DMS 273 (cell line): ENCODE measurements around the gene DCUN1D3.

Experiments
- DNase-seq: peaks from one replicate; lab custom pipeline; 2025; ENCODE audit not compliant: unreplicated experiment; lab: John Stamatoyannopoulos, UW

The DCUN1D3 gene

GRCh38 chr16:20920091-20920490, 19.9 kb upstream of the DCUN1D3 start:
- no peak for DNase-seq

DNA sequence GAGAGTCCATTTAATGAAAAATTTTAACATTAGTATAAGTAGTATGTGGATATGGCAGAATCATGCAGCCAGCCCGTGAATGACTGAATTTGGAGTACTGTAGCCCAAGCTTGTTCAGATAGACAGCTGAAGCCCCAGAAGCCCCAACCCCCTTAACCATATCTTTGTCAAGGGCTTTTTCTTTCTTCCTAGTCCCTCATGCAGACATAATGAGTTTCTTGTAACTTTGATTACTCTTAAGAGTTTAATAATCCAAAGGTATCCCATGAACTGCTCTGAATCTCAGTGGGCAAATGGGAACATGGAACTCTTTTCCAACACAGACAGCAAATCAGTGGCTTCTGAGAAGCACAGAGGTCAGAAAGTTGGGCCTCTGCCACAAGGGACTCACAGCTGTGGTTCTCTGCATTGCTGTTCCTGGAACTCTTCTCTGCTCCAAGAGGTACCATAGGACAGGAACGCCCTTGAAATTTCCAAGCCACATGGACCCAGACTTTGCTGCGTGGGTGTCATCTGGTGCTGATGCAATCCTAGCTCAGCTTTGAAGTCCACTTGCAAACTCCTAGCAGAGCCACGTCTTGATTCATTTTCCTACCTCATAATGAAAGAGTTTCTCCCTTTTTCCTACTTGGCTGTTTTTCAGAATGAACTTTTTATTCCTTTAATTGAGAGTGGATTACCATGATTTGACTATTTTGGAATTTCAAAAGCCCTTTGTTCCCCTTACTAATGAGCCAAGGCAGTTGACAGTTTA, 18.5 kb upstream of the DCUN1D3 start:
- peak; percentile 28 for DNase-seq

GRCh38 chr16:20916942-20917341, 16.8 kb upstream of the DCUN1D3 start:
- no peak for DNase-seq

- no peak for DNase-seq
These were observed 16.1 kb upstream of the DCUN1D3 start for GRCh38 chr16:20916289-20916688.

DNA sequence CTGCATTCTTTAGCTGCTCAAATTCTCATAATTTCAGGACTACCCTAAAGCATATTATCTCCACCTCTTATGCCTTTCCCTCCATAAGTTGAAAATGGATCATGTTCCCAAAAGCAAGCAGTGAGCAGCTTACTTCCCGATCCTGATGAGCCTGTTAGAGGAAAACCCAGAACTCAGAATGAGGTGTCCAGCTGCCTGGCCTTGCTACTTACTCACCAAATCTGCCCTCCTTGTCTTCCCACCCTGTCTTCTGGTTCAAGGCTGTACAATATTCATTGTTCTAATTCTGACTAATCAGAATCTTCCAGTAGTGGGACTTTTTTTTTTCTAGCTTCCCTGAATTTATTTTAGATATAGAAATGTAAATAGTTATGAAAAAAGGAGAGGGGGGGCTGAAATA, 11.2 kb upstream of the DCUN1D3 start:
- DNase-seq, result no peak

GRCh38 chr16:20910781-20911321, 10.7 kb upstream of the DCUN1D3 start:
- DNase-seq, result no peak

DNA sequence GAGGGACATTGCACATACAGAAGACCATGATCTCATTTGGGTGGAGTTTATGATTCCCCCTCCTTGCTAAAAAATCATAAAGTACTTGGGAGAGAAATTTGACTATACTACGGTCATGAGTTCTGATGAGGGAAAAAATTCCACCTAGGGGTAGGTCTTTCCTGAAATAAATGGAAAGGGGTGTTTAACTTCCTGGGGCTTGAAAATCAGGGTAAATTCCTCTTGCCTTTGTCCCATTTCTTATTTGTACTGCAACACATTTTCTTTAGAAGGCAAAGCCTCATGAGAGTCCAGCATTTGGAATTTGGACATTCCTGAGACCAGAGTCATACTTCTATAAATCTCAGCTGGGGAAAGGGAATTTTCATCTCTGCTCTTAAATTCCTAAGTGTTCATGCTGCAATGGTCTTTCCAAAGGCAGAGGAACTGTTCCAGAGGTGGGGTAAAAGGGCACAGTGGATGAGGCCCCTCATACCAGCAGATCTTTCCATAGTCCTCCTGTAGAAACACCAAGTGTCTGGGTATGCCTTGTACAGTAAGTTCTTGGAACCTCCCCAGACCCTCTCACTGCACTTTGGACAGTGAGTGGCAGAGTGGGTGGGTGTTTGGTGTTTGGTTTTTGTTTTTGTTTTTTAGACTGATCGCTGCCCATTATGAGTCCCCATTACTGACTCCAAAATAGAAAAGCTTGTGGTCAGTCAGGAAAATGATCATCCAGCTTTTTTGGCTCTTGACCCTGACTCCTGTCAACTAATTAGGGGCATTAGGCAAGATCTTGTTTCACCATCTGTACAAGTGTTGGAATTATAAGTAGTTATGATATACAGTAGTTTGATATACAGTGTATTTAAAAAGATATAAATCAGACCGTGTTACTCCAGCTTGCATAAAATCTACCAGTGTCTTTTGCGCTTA, 6.4 kb upstream of the DCUN1D3 start:
- peak; percentile 19 for DNase-seq

GRCh38 chr16:20905576-20905975, 5.4 kb upstream of the DCUN1D3 start:
- DNase-seq, result no peak

DNA sequence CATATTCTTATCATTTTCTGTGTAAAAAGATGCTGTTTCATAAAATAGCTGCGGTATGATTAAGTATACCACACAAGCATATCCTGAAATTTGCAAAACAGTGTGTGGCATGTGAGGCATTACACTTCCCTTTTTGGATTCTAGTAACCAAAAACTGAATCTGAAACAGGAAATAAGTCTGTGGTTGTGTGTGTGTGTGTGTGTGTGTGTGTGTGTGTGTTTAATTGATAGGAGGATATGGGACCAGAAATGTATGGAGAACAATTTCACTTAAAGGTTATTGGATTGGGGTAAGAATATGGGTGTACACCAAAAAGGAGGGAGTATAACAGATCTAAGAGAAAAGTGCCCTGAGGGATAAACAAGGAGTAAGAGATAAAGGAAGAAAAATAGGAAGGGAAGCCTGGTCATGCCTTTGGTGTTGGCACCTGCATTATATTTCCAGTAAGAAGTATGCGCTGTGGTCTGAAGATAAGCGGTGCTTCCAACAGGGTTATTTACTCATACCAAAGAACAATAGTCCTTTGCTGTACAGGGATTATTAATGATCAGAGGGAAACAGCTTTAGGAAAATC, 4.4 kb upstream of the DCUN1D3 start:
- DNase-seq, result no peak

DNA sequence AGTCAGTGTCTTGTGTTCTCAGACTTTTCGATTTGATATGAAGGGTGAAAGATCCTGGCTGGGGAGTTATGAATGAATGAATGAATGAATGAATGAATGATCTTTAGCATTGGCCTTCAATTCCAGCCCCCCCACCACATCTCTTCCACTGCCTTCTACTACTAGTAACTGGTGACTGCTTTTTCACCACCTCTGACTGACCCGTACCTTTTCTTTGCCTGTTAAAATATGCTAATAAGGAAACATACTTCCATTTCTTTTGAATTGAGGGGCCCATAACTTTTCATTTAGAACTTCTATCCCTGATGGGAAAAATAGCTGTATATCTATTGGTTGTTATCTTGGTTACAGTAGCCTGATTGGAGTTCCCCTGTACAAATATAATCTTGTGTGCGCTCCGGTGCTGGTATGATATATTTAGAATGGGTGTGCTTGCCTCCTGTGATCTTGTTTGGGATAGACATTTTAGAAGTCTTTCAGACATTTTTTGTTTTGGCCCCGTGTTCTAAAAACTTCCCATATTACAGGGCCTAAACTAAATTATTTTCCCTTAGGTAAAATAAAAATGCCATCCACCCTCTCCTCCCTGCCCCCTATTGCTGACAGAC, 3.8 kb upstream of the DCUN1D3 start:
- DNase-seq, result no peak

DNA sequence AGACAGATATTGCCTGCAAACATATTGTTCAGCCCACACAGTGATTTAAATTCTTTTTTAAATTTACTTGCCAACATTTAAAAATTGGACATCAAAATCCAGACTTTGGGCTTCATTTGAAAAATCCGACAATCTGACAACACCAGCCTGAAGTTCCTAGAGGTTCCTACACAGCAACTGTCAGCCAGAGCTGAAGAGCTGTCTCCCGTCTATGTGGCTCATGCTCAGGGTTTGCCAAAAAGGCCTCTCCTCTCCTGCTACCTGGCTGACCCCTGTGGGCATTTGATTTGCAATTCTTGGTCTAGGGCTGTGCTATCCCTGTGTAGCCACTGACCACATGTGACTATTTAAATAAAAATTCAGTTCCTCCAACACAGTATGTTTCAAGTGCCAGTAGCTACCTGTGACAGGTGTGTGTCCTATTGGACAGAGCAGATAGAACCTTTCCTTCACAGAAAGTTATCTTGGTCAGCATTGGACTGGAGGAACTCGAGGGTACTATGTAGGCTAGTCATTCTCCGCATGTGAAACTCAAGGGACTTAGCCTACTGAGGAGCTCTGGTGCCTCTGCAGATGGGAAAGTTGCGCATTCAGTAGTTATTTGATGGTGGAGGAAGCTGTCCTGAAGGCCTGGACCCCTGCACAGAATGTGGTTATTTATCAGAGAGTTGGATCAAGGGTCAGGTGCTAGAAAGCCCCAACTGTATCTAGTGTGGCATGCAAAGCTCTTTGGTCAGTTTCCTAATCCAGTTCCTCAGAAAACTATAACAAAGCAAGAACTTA, 3.1 kb upstream of the DCUN1D3 start:
- no peak for DNase-seq

GRCh38 chr16:20902426-20902825, 2.3 kb upstream of the DCUN1D3 start:
- DNase-seq, result no peak

DNA sequence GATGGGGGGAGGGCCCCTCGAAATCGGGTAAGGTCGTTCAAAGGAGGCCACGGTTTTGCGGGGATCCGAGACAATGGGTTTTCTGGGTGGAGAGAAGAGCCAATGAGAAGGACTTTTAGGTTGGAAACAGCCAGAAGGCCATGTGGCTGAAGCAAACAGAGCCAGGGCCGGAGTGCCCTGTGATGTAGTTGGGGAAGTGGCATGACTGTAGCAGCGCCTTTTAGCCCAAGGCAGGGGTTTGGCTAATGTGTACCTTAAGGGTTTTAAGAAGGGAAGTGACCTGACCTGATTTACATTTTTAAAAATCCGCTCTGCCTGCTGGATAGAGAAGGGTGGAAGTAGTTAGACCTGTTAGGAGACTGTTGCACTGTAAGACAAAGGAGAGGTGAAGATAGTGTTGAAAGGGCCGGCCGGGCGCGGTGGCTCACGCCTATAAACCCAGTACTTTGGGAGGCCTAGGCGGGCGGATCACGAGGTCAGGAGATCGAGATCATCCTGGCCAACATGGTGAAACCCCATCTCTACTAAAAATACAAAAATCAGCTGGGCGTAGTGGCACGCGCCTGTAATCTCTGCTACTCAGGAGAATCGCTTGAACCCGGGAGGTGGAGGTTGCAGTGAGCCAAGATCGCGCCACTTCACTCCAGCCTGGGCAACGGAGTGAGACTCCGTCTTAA, 1.4 kb upstream of the DCUN1D3 start:
- DNase-seq, result peak; percentile 52

GRCh38 chr16:20901068-20901435, 894 bp upstream of the DCUN1D3 start:
- DNase-seq, result peak; percentile 52

DNA sequence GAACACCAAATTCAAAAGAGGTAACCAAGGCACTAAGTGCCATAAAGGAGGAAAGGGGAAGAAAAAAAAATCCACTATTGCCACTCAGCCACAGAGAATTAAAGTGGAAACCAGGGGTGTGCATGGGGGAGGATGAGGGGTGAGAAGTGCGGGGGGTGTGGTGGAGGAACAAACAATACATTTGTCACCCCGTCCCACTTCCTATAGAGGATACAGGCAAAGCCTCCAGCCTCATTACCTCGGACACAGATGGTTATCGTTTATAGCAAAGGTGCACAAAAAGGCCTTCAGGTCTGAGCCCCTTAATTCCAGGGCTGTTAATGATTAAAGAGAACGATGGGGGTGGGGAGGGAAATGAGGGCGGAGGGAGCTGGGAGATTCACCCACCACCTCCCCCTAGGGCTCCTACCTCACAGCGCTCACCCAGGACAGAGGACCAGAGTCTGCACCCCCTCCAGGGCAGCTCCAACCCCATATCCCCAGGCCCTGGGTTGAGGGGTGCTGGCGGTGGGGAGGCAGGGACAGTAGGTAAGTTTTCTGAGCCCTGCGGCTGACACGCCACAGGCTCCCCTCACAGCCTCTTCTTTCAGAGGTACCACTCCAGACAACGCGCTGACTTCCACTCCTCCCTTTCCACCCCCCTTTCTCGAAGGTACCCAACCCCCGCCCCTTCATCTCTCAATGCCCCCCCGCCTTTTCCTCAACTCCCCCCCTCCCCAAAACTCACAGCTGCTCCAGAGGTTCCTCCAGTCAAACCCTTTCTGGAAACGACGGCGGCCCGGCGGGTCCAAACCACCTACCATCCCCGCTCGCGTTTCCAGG, 470 bp downstream of the DCUN1D3 start:
- DNase-seq, result no peak

- no peak for DNase-seq
These were observed 1.1 kb downstream of the DCUN1D3 start for GRCh38 chr16:20899071-20899470.

GRCh38 chr16:20897922-20898321, 2.2 kb downstream of the DCUN1D3 start:
- DNase-seq, result no peak

DNA sequence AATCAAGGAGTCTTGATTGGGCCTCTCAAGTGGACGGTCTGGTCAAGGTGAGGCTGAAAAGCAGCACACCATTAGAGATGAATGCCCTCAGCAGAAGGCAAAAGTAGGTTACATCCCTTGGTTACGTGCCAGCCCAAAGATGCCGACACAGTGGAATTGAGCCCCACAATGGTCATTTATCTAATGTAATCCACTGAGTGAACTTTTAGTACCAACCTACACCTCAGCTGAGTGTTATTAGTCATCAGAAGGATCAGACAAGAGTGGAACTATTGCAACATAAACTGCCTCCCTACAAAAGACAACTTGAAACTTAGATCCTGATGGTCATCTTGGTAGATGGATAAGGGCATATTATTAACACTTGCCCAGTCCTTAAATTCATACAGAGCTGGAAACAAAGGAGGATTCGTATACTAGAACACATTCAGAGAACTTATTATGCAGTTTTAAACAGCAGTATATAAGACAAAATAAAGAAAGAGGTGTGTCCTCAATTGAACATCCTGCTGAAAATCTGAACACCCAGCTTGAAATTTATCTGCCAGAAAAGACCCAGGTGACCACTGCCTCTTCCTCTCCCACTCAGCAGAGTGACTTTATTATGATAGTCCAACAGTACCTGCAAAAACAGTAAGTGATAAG, 2.8 kb downstream of the DCUN1D3 start:
- DNase-seq, result no peak

- DNase-seq, result no peak
These were observed 5.8 kb downstream of the DCUN1D3 start for GRCh38 chr16:20894388-20894787.
